Stimulated activated CD8-positive, alpha-beta memory T cell treated with anti-CD3 and anti-CD28 coated beads, Interleukin-4, amount 100 ng/mL, for 4 hours (primary cell): Measurements from ENCODE around the gene CCDC148.

ENCODE experiments used
- DNase-seq, 2 donors: peaks; one replicate each; pipeline ENCODE4 v3.0.0-alpha.2; 2020; ENCODE audit warnings: low read depth in 2 of 2, low spot score in 1 of 2

The CCDC148 gene

GRCh38 chr2:158130832-158131473 lies 325.6 kb downstream of the CCDC148 start:
- no peak for DNase-seq

- no peak for DNase-seq
These were observed 327.5 kb downstream of the CCDC148 start for GRCh38 chr2:158129037-158129436.

GRCh38 chr2:158128168-158128973 lies 328.2 kb downstream of the CCDC148 start:
- no peak for DNase-seq

- DNase-seq = no peak
These were observed 329.2 kb downstream of the CCDC148 start for GRCh38 chr2:158127380-158127804.

- DNase-seq = no peak
These were observed 330.6 kb downstream of the CCDC148 start for GRCh38 chr2:158125756-158126498.

GRCh38 chr2:158124896-158125295 lies 331.7 kb downstream of the CCDC148 start:
- no peak for DNase-seq
